ENCODE measurements around the gene GADD45A. TPM values are rescaled to one million over a fixed set of nuclear protein-coding genes. Genes with fewer than 3 reads are reported as not detected.
"Not testable (repeated sequence)": the region's sequence is repeated elsewhere in the genome, so short reads cannot be mapped to it uniquely, and the experiment has no call there.

Gene GADD45A
- 88.8 and 121 TPM in 2 replicates for total RNA-seq (2014; rRNA removed; shearing (Covaris generic))

GRCh38 chr1:67685067-67685557 is at the start of gene GADD45A:
Gene GADD45A, plus strand, starts transcription at chr1:67685201. Its CDS starts 294 bp downstream, at chr1:67685495.
- peak; percentile 98 for DNase-seq (ENCODE audit: low spot score)

GRCh38 chr1:67636146-67636545 is 48.9 kb upstream of the GADD45A start:
- DNase-seq (ENCODE audit: low spot score) = no peak

- no peak for DNase-seq (ENCODE audit: low spot score)
These were observed 45.6 kb upstream of the GADD45A start for GRCh38 chr1:67639361-67639760.

GRCh38 chr1:67642629-67643028 is 42.4 kb upstream of the GADD45A start:
- DNase-seq (ENCODE audit: low spot score) = no peak

- no peak for DNase-seq (ENCODE audit: low spot score)
These were observed 40.4 kb upstream of the GADD45A start for GRCh38 chr1:67644566-67644965.

- DNase-seq (ENCODE audit: low spot score) = no peak
These were observed 39.4 kb upstream of the GADD45A start for GRCh38 chr1:67645495-67646144.

- DNase-seq (ENCODE audit: low spot score) = peak; percentile 60
These were observed 38.6 kb upstream of the GADD45A start for GRCh38 chr1:67646145-67647035.

GRCh38 chr1:67647036-67647798 is 37.8 kb upstream of the GADD45A start:
- DNase-seq (ENCODE audit: low spot score) = peak; percentile 81

- DNase-seq (ENCODE audit: low spot score) = no peak
These were observed 37.1 kb upstream of the GADD45A start for GRCh38 chr1:67647814-67648358.

- no peak for DNase-seq (ENCODE audit: low spot score)
These were observed 36.2 kb upstream of the GADD45A start for GRCh38 chr1:67648582-67649326.

GRCh38 chr1:67650061-67650460 is 34.9 kb upstream of the GADD45A start:
- no peak for DNase-seq (ENCODE audit: low spot score)

- DNase-seq (ENCODE audit: low spot score) = no peak
These were observed 34.0 kb upstream of the GADD45A start for GRCh38 chr1:67651031-67651430.

- DNase-seq (ENCODE audit: low spot score) = peak; percentile 67
These were observed 32.2 kb upstream of the GADD45A start for GRCh38 chr1:67652800-67653199.

- no peak for DNase-seq (ENCODE audit: low spot score)
These were observed 31.7 kb upstream of the GADD45A start for GRCh38 chr1:67653304-67653703.

- no peak for DNase-seq (ENCODE audit: low spot score)
These were observed 29.4 kb upstream of the GADD45A start for GRCh38 chr1:67655581-67655980.

- DNase-seq (ENCODE audit: low spot score) = not testable (repeated sequence)
These were observed 27.8 kb upstream of the GADD45A start for GRCh38 chr1:67657152-67657551.

- DNase-seq (ENCODE audit: low spot score) = no peak
These were observed 25.8 kb upstream of the GADD45A start for GRCh38 chr1:67659229-67659628.

- DNase-seq (ENCODE audit: low spot score) = no peak
These were observed 22.1 kb upstream of the GADD45A start for GRCh38 chr1:67662884-67663283.

GRCh38 chr1:67664048-67664447 is 21.0 kb upstream of the GADD45A start:
- DNase-seq (ENCODE audit: low spot score) = no peak

GRCh38 chr1:67665307-67665706 is 19.7 kb upstream of the GADD45A start:
- not testable (repeated sequence) for DNase-seq (ENCODE audit: low spot score)

- DNase-seq (ENCODE audit: low spot score) = no peak
These were observed 18.4 kb upstream of the GADD45A start for GRCh38 chr1:67666636-67667035.
